Esophagus squamous epithelium (tissue), 4 donors: ENCODE results near the gene LONP2.

Experiments
- CTCF ChIP-seq, 6 experiments: fragments of 450-650 bp in 4 of 6; fragments of 200-600 bp in 2 of 6; sonication (generic) in 2 of 6; IDR thresholded peaks; one replicate each; pipeline ENCODE4 v1.5.1; 2016 to 2019; ENCODE audit warnings: antibody characterized with exemption in 6 of 6, mild to moderate bottlenecking in 4 of 6, moderate library complexity in 4 of 6
- POLR2A ChIP-seq, 4 donors: fragments of 450-650 bp; IDR thresholded peaks; one replicate each; pipeline ENCODE4 v1.6.1; 2017; ENCODE audit warnings: antibody characterized with exemption in 4 of 4, mild to moderate bottlenecking in 4 of 4, moderate library complexity in 3 of 4

GRCh38 chr16:48373258-48374029 is 129.3 kb downstream of the LONP2 start:
- TF ChIP-seq POLR2A (IDR thresholded peaks at IDR 0.05) (no peak), CTCF (IDR thresholded peaks at IDR 0.05) (no peak)
